GM18907 (cell line): ENCODE measurements around the gene CLEC2B.
"Not testable (repeated sequence)": the region's sequence is repeated elsewhere in the genome, so short reads cannot be mapped to it uniquely, and the experiment has no call there.

Source experiments
- ATAC-seq: cut with Tn5 transposase; IDR thresholded peaks from one replicate; pipeline ENCODE4 v1.9.1; 2021; ENCODE audit warnings: mild to moderate bottlenecking, moderate library complexity; ENCODE audit not compliant: unreplicated experiment

The CLEC2B gene

DNA sequence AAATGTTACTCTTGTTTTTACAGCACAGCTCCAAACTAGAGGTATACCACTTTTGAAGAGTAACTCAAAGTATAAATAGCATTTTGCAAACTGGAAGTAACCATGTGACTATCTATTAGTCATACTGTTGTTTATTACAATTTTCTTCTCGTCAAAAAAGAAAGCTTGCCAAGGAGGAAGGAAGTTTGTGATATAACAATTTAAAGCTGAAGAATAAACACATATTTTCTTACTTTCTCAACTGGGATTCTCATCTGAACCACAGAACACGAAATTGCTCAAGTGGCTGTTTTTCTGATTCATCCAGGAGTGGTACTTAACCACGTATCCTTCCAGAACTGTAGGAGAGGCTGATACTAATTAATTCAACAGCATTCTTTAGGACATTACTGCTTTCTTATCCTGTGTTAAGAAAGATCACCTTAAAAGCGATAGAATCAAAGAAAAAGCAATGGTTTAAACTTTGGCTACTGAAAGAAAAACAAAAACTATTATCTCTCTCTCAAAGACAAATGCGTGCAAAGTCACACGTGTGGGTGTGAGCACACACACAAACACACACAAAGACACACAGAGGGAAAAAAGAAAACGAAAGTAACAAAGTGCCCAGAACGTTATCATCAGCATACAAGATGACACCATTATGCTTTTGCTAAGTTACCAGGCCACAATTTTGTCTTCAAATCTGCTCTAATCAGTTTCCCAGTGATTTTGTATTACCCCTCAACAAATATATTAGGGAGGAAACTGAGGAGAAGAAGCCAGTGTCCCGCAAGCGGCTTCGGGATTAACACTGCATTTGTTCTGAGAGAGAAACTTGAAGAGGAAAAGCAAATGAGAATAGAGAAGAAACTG lies at the start of gene CLEC2B:
TSS of gene CLEC2B (minus strand) at position 48 of the 855 bp plus-strand sequence.
- ATAC-seq: peak; percentile 40

DNA sequence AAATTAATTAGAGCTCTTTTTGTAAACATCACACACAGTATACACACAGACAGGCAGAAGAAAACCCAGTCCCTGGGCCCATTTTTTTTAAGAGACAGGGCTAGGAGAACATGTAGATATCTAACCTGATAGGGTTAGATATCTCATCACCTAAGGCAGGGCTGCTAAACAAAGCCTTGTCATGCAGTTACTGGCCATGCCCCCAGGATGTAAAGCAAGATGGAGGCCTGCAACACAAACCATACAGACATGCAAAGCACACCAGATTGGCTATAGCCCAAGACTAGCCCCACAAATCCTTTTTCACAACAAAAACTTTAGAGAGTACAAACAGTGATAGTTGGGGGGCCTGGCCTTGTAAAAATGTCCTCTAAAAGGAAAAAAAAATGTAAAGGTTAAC lies 42.6 kb upstream of the CLEC2B start:
- ATAC-seq: no peak

DNA sequence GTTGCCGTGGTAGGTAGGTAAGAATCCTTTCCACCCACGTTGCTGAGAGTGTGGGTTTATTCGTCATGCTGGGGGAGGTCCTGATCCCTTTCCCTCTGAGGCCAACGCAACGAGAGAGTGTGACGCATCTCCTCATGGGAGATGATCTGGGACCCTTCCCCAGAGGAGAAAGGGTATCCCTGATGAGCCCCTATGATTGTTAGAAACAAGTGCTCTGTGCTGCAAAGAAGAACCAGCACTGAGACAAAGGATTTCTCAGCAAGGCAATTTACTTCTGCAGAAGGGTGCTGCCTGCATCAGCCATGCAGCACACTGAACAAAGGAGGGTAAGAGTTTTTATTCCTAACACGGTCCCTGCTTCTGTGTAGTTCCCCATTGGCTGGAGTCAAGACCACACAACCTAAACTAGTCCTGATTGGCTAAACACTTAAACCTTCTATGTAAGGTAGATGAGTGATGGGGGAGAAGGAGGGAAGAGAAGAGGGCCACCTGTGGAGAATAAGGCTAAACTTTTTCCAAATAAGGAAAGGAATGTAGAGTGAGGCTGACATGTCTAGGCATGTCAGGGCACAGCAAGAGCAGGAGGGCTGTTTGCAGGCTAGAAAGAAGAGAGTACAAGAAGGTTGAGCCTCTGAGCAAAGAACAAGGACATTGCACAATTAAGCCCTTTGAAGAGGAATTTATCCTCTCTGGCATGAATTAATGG lies 41.7 kb upstream of the CLEC2B start:
- ATAC-seq: no peak

DNA sequence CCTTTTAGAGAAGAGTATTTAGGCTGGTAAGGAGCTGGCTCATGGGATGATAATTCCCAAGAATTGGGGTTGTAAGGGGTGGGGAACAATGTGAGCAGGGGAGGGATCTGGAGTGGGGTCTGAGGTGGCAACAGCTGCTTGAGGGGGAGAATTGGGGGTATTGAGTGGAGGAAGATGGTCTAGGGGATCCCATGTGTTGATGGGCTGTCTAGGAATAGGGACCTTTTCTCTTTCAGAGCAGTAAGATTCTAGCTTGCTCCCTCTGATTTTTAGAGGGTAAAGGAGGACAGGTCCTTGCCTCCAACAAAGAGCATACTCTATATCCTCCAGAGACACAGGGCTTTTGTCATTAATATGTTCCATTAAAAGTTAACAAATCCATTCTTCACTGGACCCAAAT lies 40.6 kb upstream of the CLEC2B start:
- ATAC-seq: no peak

DNA sequence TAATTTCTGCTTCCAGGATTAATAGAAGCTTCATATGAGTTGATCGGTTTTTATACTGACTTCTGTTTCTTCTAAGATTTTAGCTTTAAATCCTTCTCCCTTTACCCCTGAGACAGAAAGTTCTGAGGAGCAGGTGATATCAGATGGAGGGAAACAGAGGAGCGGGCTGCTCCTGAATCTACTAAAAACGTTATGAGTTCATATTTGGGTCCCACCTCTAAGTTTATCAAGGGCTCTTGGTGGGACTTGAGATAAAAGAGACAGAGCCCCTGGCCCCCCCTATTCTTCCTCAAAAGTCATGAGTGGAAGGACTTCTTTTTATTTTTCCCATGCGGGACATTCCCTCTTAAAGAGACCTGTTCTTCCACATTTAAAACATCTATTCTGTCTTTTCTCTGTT lies 39.2 kb upstream of the CLEC2B start:
- ATAC-seq: no peak

DNA sequence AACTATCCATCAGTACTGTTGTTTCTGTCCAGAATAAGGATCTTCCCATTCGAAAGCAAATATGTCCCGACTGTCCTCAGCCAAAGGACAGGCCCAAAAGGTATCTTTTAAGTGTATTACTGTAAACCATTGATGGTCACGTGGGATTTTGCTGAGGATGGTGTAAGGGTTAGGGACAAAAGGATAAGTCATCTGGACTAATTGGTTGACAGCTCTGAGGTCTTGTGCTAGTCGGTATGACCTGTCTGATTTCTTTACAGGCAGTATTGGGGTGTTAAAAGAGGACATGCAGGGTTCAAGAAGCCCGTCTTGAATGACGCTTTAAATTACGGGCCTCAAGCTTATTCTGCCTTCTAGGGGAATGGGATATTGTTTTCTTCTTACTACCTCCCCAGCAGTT lies 38.6 kb upstream of the CLEC2B start:
- no peak for ATAC-seq

DNA sequence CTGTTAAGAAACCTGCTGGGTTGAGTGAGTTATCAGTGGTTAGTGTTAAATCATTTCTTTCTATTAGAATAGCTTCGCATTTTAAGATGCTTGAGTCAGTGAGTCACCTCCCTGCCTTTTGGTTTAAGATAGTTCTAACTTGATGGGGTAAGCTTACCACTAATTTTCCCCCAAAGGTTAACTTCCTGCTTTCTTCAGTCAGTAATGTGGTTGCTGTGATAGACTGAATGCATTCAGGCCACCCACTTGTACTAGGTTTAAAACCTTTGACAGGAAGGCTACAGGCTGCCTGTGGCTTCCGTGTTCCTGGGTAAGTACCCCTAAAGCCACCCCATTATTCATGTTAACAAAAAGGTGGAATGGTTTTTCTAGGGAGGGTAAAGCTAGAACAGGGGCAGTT lies 37.7 kb upstream of the CLEC2B start:
- ATAC-seq: no peak

DNA sequence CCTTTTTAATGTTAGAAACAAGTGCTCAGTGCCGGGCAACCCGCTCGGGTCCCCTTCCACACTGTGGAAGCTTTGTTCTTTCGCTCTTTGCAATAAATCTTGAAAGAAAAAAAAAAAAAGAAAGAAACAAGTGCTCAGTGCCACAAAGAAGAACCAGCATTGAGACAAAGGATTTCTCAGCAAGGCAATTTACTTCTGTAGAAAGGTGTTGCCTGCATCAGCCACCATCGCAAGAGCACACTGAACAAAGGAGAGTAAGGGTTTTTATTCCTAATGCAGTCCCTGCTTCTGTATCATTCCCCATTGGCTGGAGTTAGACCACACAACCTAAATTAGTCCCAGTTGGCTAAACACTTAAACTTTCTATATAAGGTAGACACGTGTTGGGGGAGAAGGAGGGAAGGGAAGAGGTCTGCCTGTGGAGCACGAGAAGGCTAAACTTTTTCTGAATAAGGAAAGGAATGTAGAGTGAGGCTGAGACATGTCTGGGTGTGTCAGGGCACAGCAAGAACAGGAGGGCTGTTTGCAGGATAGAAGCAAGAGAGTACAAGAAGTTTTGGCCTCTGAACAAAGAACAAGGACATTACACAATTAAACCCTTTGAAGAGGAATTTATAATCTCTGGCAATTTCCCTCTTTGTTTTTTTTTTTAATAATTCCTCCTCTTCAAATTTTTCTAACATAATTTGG lies 33.5 kb upstream of the CLEC2B start:
- ATAC-seq: no peak

DNA sequence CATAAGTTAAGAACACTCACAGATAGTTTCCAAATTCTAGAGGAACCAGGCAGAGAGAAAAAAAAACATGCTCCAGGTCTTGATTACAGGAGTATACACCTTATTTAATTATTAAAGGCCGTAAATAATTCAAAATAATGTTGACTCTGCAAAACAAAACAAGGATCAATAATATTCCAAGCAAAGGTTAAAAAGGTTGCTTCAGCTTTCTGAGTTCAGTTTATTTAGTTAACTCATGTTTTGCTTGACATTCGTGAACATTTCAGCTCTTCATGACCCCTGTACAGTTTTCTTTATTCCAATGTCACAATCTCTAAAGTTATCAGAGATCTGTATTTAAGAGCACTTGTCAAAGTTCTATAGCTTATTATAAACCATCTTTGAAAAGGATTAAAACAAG lies 31.8 kb upstream of the CLEC2B start:
- no peak for ATAC-seq

DNA sequence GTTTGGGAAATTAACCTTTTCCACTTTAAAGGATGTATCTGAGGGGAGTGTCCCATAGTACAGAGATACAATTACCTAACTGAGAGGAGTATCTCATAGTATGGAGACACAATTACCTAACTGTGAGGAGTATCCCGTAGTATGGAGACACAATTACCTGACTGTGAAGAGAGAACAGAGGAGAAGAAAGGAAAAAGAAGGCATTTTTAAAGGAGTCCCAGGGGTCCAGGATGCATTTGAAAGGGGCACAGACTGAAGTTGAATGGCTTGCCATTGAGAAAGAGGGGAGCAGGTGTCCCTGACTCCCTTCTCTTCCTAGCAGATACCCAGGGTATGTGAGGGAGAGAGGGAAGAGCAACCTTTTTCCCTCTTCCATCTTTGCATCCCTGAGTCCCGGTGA lies 30.1 kb upstream of the CLEC2B start:
- ATAC-seq: no peak

DNA sequence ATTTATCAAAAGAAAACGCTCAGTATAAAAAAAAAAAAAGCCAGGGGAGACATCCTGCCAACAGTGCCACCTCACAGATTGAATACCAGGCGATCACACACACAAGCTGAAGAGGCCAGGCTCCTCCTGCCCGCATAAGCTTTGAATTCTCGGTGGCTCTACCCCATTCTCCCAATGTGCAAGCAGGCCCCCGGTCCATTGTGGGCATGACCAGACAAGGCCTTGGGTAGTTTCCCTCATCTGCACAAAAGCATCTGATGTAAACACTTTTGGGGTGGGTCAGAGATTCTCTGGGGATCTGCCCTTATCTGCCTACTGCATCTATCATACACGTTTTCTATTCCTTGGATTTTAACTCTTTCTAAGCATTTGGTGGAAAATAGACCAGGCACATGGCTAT lies 28.4 kb upstream of the CLEC2B start:
- no peak for ATAC-seq

DNA sequence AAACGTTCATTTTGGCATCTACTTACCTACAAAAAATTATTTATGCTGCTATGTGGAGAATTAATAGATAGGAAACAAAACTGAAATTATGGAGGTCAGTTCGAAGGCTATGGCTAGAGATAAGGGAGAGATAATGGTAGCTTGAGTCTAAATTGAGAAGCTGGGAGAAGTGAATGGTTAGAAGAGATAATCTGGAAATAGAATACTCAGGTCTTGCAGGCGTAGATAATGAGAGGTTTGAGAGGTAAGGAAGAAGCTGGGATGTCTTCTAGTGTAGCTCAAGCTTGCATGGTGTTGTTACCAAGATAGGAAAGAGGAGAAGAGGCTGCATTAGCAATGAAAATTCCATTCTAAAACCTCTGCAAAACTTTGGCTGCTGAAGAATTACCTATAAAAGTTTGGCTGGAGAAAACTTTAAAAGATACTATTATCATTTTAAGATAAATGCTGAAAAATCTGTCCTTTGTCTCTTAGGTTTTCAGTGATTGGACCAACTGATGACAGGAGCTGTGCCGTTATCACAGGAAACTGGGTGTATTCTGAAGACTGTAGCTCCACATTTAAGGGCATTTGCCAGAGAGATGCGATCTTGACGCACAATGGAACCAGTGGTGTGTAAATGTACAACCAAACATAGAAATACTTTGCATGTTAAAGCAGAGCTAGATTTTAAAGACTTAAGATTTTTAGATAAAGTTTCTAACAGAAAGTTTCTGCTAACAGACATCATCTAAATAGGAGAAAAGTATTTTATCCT lies 26.2 kb upstream of the CLEC2B start:
- ATAC-seq: no peak

DNA sequence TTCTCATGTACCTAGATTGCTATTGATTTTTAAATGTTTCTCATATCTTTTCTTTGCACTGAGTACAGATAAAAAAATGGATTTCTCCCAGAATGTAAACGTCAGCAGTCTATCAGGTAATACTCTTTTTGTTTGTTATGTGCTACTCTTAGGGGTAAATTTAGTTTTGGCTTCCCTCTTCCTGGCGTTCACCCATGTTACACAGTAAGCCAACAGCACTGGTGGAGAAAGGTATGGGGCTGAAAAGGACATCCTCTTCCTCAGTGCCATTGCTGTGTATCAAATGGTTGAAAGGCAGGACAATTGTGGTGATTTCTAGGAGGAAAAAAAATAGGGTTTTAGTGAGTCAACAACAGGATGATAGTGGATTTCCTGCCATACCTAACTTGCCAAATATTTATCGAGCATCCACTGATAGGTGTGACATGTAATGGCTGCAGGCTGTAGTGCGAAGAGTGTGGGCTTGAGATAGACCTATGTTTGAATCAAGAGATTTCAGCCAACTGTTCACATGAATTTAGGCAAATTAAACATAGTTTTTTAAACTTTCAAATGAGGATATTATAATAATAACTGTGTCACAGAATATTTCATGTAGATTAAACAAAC lies 19.6 kb upstream of the CLEC2B start:
- ATAC-seq: no peak

DNA sequence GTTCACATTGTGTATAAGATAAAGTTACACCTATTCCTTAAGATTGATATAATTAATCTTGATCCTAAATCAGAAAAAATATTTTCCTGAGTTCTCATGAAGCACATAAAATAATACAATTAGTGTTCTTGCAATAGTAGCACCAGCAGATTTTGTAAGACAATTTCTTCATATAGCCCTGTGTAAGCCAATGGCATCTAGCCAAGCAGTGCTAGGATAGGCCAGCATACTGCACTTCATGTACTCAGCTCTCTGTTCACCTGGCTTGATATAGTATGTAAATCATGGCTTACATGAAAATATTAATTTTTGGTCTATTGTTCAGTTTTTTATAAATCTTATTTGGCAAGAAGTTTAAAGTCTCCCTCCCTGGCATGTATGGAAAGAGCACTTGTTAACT lies 14.0 kb upstream of the CLEC2B start:
- ATAC-seq: no peak

DNA sequence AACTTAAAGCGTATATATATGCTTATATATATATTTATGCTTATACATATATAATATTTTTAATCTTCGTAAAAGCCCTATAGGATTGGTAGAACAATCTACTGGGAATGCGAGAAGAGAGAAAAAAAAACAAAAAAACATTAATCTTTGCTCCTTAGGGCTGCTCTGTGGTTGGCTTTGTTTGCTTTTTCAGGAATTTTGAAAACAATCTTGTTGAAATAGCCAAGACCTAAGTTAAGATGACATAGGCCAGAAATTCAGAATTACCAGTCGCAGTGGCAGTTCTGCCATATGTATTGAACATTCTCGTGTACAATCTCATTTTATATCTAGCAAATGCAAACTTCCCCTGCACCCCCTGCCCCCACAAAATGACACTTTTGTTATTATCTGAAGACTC lies 12.8 kb upstream of the CLEC2B start:
- no peak for ATAC-seq

DNA sequence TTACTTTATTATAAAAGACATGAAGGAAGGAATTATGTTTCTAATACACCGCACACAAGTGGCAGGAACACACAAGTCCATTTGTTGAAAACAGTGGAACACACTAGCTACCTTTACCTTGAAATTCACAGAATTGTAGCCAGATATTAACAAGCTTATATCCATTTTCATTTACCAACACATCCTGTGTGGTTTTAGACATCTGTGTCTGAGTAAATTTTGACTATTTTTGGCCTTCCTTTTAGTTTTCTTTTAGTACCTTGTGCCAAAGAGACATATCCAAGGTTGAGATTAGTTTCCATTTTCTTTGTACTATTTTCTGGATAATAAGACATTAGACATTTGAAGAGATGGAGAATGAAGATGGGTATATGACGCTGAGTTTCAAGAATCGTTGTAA lies 12.1 kb upstream of the CLEC2B start, which contains the start of gene KLRF2:
TSS of gene KLRF2 (plus strand) at position 244 of the 400 bp plus-strand sequence. CDS start at position 351, 107 bp downstream.
- ATAC-seq: no peak

DNA sequence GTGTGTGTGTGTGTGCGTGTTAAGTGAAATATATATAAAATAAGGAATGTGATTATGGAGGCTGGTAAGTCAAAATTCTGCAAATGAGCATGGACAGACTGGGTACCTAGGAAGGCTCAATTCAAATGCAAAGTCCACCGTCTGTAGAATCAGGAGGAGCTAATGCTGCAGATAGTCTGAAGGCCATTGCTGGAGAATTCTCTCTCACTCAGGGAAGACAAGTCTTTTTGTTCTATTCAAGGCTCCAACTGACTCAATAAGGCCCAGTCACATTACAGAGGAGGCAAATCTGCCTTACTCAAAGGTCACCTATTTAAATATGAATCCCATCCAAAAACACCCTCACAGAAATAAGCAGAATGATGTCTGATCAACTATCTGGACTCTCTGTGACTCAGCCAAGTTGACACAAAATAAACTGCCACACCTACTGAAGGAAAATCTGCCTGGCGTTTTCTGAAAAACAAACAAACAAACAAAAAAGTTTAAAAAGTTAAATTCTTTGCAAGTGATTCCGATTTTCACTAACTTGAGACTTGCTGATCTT lies 11.5 kb upstream of the CLEC2B start:
- ATAC-seq: no peak

DNA sequence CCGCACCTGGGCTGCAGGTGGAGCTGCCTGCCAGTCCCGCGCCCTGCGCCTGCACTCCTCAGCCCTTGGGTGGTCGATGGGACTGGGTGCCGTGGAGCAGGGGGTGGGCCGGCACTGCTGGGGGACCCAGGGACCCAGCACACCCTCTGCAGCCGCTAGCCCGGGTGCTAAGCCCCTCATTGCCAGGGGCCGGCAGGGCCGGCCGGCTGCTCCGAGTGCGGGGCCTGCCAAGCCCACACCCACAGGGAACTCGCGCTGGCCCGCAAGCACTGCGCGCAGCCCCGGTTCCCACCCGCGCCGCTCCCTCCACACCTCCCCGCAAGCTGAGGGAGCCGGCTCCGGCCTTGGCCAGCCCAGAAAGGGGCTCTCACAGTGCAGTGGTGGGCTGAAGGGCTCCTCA lies 7.0 kb upstream of the CLEC2B start:
- ATAC-seq: not testable (repeated sequence)

DNA sequence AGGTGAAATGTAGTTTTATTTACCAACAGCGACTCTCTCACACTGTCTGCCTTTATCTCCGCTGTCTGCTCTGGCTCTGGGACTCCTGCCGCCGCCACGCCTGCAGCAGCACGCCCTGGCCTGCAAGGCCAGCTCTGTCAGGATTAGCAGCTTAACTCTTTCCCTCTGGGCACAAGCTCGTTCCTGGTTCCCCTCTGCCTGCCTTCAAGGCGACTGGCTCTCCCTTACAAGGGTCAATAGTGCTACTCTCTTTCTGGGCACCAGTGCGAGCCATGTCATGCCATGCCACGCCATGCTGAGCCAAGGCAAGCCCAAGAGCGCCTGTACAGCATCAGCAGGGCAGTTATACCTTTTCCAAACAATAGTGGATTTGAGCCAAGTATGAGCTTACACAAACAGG lies 3.6 kb upstream of the CLEC2B start:
- no peak for ATAC-seq

DNA sequence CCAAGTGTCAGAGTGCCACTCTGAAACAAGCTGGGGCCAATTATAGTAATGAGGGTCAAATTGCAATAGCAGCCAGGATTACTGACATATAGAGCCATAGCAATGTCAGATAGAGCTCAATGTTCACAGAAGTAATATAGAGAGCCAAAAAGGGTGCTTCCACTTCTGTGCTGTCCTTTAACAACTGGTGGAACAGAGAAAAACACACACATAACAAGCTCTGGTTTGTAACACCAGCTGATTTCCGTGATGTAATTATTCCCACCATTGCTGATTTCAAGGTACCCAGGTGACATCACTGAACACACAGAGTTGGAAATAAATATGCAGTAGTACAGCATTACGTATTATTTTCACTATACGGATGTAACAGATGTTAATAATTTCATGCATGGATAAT lies 3.0 kb upstream of the CLEC2B start:
- ATAC-seq: no peak
